ENCODE results near the gene SRPK1.

GRCh38 chr6:35962779-35963560, 42.1 kb upstream of the SRPK1 start:
- TF ChIP-seq CTCF (IDR thresholded peaks at IDR 0.05) (no peak), POLR2A (IDR thresholded peaks at IDR 0.05) (no peak)

Data from uterus (tissue), 2 donors.